ENCODE results near the gene KRTAP20-1.

Gene KRTAP20-1

DNA sequence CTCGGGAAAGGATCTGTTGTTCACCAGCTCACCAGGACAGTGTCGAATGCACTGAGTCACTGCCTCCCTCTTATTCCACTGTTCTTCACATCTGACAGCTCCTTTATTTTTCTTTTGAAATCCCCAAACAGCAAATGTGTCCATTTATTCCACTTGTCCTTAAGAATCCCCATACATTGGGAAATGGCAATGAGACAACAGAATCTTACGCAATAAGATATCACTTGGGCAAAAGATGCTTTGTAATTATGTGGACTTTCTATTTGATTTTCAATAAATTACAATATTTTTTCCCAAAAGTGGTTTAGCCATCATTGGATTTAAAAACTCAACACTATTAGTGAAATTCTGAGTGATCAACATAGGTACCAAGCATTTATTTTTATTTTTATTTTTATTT, 22.5 kb downstream of the KRTAP20-1 start:
- in situ Hi-C loops (cut with MboI; ENCODE audit: low pct_unique_long_range_greater_than_20kb, low sequenced_read_pairs) = no loop called here
- DNase-seq = no peak

DNA sequence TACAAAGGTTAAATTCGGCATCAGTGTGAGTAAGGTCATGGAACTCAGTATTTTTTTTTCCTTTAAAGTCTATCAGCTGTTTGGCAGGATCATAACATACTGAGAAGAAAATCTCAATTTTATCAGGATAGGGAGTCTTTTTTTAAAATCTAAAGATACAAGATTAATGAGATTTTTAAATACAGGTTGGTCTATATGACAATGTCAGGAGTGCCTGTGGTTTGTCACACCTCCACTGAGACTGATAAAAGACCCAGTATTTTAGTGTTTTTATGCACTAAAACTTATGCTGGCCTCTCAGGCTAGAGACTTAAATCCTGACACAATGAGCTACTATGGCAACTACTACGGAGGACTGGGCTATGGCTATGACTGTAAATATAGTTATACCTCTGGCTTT, 26.3 kb downstream of the KRTAP20-1 start, which contains the start of gene KRTAP20-3:
Gene KRTAP20-3, plus strand, starts transcription at position 301 of the 400 bp plus-strand sequence.
- in situ Hi-C loops (cut with MboI; ENCODE audit: low pct_unique_long_range_greater_than_20kb, low sequenced_read_pairs) = no loop called here
- no peak for DNase-seq

DNA sequence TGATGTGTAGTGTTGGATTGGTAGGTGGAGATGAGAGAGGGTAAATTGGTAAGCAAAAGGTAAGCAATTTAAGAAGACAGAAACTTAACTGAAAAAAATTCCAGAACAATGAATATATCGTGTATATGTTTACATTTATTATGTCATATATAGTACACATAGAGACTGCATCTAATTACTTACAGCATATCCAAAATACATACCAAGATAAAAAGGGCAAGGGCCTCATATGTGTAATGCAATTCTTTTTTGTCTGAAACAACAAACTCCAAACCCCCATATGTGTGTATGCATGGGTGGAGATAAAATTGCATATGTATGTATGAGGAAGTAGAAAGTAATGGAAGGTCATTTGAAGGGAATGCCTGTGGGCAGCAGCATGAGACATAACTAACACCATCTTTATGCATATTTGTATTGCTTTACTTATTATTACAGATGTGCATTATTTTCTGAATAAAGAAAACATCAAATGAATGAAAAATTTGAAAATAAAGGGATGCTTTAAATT, 30.7 kb downstream of the KRTAP20-1 start:
- in situ Hi-C loops (cut with MboI; ENCODE audit: low pct_unique_long_range_greater_than_20kb, low sequenced_read_pairs) = no loop called here
- DNase-seq = no peak

DNA sequence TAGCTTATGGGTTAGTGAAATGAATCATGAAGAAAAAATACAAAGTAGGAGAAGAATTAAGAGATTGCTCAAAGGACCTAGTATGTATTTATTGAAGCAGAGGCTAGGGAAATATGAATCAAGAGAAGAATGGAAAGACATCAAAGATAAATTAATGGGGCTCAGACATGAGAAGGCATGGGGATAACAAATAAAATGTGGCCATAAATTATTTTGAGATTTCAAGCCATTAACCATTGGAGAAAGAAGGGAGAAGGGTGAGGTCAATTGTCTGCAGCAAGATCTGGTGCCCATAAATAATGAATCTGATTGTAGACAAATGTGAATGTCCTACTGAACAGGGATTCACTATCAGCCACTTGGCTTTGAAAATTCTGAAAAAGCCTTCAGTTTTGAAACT, 36.7 kb downstream of the KRTAP20-1 start:
- in situ Hi-C loops (cut with MboI; ENCODE audit: low pct_unique_long_range_greater_than_20kb, low sequenced_read_pairs) = no loop called here
- no peak for DNase-seq

Measured in KBM-7 (cell line).